Measurements from ENCODE around the gene POLR3G. TPM values are rescaled to one million over a fixed set of nuclear protein-coding genes. Genes with fewer than 3 reads are reported as not detected.

POLR3G gene
- total and polyA plus RNA-seq, 2 of the 13 experiments (the other 11 are each of a cell fraction or from before 2014, with no cell fraction given), result 1.2 to 7.3 TPM

DNA sequence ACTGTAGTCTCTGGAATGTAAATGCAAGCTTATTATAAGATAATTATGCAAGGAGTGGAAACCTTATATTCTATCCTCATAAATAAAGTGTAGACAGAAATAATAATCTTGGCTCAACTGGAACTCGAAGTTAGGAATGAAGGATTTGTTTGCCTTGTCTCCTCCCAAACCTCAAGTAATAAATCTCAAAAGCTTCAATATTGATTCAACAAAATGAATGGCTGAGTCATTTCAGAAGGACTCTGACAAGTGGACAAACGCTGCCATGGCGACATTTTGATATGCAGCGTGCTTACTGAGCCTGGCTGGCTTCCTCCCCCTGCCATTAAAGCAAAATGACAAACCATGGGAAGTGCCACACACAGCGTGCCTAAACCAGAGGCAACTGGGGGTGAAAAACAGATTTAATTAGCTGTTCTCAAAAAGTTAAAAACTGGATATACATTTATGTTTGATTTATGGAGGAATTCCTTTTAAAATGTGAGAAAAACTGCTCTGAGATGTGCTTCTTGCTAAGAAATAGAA is 73.5 kb downstream of the POLR3G start:
- DNase-seq (ENCODE audit: low spot score) (peak; percentile 66), ATAC-seq (peak; percentile 66), FAIRE-seq (no peak)
- no peaks in the 10 kb centered on the region for H3K9me3 ChIP-seq (ENCODE audit: low read length)
- POLR2A ChIA-PET, result interaction anchor here (1.2 kb wide), 1 partner anchor 138 kb away, joined by 4 read pairs; the partner anchor contains the start of gene CETN3
- in situ Hi-C loops (cut with HindIII; ENCODE audit: extremely low pct_ligation_motif_present, low pct_unique_long_range_greater_than_20kb) (no loop called here), intact Hi-C loops (cut with micrococcal nuclease; ENCODE audit: unreplicated experiment) (no loop called here)
- no peaks in the 10 kb centered on the region for H3K27me3 ChIP-seq (ENCODE audit: control insufficient read depth in 1 of 2, insufficient read depth in 2 of 2, low read length in 2 of 2)
- no peak overlapping the region for H2AFZ ChIP-seq (ENCODE audit: low read length)
- H3K79me2 ChIP-seq (ENCODE audit: insufficient read depth, low read length), result no peaks in the 10 kb centered on the region
- CTCF ChIA-PET (ENCODE audit: low intra/inter-chr PET ratio, low total read pairs), result no interaction called here
- 4% methylated on average over 5 of the region's 5 CpGs for WGBS (ENCODE audit: low lambda C conversion rate)
- H3K4me1 ChIP-seq (ENCODE audit: insufficient read depth, low read length), result peaks cover 8% of the 10 kb centered on the region
- no peak overlapping the region for H3K4me3 ChIP-seq (replicated peaks in 1 of 3; ENCODE audit: insufficient read depth in 1 of 3, low read depth in 2 of 3, low read length in 3 of 3)
- no peak overlapping the region for H3K9ac ChIP-seq (ENCODE audit: insufficient read depth, low read depth, low read length)
- no peaks in the 10 kb centered on the region for H3K36me3 ChIP-seq (replicated peaks in 1 of 2; ENCODE audit: control insufficient read depth in 1 of 2, insufficient read depth in 2 of 2, low read length in 2 of 2)
- H3K27ac ChIP-seq (ENCODE audit: extremely low read length, insufficient read depth, low read length), result no peak overlapping the region
- no TSS peak for BruUV-seq (replicated peaks)
- H3K4me2 ChIP-seq (ENCODE audit: low read depth, low read length), result no peak overlapping the region
- no peaks in the 10 kb centered on the region for H4K20me1 ChIP-seq (ENCODE audit: insufficient read depth, low read length)
- TF ChIP-seq MAFK (conservative IDR thresholded peaks at IDR 0.05 in 1 of 2, IDR thresholded peaks at IDR 0.05 in 1 of 2; ENCODE audit: low read length in 2 of 2) (0 out of 4 replicates have a peak, but pooled peaks of 1 of the 2 experiments have one; percentile 6), NR1H2 (CRISPR knock-in tag; IDR thresholded peaks at IDR 0.05; ENCODE audit: borderline replicate concordance, low read depth) (no peak), RFX1 (IDR thresholded peaks at IDR 0.05) (peak; percentile 49; the same call in 1 of the 2 replicates), RFX3 (CRISPR knock-in tag; IDR thresholded peaks at IDR 0.05) (peak; percentile 63), FOSL2 (CRISPR knock-in tag; IDR thresholded peaks at IDR 0.05) (peak; percentile 90), XRCC5 (optimal IDR thresholded peaks at IDR 0.05; ENCODE audit: low read length) (no peak), ZNF431 (CRISPR knock-in tag; IDR thresholded peaks at IDR 0.05; ENCODE audit: borderline replicate concordance, low read depth) (no peak), NCOR1 (IDR thresholded peaks at IDR 0.05; ENCODE audit: borderline replicate concordance, low read length) (no peak), NFE2 (CRISPR knock-in tag; IDR thresholded peaks at IDR 0.05) (0 out of 2 replicates have a peak, but pooled peaks have one; percentile 35), FOXA1 (IDR thresholded peaks at IDR 0.05) (no peak), FOXA1 (CRISPR knock-in tag; IDR thresholded peaks at IDR 0.05) (peak; percentile 67), NFE2L2 (IDR thresholded peaks at IDR 0.05; ENCODE audit: low read length) (peak; percentile 53; the same call in 1 of the 2 replicates), BORCS8-MEF2B (CRISPR knock-in tag; IDR thresholded peaks at IDR 0.05) (no peak), IRX3 (CRISPR knock-in tag; IDR thresholded peaks at IDR 0.05; ENCODE audit: borderline replicate concordance, low read depth) (no peak), ZNF644 (CRISPR knock-in tag; IDR thresholded peaks at IDR 0.05; ENCODE audit: low read depth) (peak; percentile 49; the same call in 1 of the 2 replicates), ZNF33A (CRISPR knock-in tag; IDR thresholded peaks at IDR 0.05; ENCODE audit: borderline replicate concordance) (no peak), TCF7 (IDR thresholded peaks at IDR 0.05; ENCODE audit: low read depth) (0 out of 2 replicates have a peak, but pooled peaks have one; percentile 31), HDAC2 (CRISPR knock-in tag; IDR thresholded peaks at IDR 0.05) (no peak)
- TF ChIP-seq, protein P1, sequence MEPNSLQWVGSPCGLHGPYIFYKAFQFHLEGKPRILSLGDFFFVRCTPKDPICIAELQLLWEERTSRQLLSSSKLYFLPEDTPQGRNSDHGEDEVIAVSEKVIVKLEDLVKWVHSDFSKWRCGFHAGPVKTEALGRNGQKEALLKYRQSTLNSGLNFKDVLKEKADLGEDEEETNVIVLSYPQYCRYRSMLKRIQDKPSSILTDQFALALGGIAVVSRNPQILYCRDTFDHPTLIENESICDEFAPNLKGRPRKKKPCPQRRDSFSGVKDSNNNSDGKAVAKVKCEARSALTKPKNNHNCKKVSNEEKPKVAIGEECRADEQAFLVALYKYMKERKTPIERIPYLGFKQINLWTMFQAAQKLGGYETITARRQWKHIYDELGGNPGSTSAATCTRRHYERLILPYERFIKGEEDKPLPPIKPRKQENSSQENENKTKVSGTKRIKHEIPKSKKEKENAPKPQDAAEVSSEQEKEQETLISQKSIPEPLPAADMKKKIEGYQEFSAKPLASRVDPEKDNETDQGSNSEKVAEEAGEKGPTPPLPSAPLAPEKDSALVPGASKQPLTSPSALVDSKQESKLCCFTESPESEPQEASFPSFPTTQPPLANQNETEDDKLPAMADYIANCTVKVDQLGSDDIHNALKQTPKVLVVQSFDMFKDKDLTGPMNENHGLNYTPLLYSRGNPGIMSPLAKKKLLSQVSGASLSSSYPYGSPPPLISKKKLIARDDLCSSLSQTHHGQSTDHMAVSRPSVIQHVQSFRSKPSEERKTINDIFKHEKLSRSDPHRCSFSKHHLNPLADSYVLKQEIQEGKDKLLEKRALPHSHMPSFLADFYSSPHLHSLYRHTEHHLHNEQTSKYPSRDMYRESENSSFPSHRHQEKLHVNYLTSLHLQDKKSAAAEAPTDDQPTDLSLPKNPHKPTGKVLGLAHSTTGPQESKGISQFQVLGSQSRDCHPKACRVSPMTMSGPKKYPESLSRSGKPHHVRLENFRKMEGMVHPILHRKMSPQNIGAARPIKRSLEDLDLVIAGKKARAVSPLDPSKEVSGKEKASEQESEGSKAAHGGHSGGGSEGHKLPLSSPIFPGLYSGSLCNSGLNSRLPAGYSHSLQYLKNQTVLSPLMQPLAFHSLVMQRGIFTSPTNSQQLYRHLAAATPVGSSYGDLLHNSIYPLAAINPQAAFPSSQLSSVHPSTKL (CRISPR knock-in tag; IDR thresholded peaks at IDR 0.05), result 0 out of 2 replicates have a peak, but pooled peaks have one; percentile 14

Measured in HepG2 (cell line).